HG03521 (cell line): ENCODE results near the gene C8G.

Source experiments
- ATAC-seq: cut with Tn5 transposase; IDR thresholded peaks from one replicate; pipeline ENCODE4 v1.9.1; 2021; ENCODE audit warnings: mild to moderate bottlenecking, moderate library complexity; ENCODE audit not compliant: unreplicated experiment

Gene C8G

DNA sequence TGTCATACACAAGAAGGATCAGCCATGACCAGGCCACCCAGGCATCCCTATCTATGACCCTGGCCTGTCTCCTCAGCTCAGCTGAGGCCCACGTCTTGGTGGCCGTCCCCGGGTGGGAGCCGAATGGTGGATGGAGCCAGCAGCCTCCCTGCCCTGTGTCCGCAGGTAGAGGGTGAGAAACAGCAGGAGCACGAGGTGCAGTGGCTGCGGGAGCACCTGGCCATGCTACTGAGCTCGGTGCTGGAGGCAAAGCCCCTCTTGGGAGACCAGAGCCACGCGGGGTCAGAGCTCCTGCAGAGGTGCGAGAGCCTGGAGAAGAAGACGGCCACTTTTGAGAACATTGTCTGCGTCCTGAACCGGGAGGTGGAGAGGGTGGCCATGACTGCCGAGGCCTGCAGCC, 25.0 kb upstream of the C8G start:
- no peak for ATAC-seq

DNA sequence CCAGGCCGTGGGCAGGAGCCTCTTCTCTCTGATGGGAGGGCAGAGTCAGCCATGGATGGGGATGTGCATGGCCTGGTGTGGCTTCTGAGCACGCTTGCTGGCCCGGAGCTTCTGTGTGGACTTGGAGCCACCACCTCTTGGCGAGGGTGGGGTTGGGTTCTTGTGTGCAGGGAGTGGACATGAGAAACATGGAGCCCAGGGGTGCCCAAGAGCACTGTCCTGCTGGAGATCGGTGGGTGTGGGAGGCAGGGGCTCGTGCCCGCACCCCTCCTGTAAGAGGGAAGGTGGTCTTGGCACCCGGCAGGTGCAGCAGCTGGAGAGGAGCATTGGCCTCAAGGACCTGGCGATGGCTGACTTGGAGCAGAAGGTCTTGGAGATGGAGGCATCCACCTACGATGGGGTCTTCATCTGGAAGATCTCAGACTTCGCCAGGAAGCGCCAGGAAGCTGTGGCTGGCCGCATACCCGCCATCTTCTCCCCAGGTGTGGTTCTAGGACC, 24.3 kb upstream of the C8G start:
- no peak for ATAC-seq

DNA sequence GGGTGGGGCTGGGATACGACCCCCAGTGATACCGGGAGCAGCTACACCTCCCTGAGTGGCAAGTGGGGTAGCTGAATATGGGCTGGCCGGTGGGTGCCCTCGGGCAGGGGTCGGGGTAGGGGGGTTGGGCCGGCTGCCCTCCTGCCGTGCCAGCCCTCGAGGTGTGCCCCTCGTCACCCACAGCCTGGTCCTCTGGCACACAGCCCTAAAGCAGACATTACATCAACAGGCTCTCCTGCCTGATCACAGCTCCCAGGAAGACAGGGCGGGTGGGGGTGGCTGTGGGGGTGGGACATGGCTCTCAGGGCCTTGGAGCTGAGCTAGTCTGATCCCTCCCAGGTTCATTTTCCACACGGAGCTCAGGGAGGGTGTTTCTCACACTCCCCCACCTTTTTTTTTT, 23.7 kb upstream of the C8G start:
- no peak for ATAC-seq

DNA sequence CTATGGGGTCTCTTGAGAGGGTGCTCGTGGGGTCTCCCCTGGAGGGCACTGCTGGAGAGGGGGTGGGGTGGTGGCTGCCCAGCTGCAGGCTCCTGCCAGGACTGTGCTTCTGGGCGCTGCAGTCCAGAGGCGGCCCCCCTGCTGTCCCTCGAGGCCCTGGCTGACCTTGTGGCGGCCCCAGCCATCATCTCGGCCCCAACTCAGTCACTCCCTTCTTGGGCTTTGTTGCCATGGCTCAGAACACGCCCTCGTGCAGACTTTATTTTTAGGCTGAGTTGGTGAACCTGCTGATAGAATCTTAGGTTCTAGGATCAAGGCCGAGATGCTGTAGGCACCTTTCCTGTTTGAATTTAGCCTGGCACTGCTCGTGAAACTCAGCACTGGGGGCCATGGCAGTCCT, 23.3 kb upstream of the C8G start:
- no peak for ATAC-seq

DNA sequence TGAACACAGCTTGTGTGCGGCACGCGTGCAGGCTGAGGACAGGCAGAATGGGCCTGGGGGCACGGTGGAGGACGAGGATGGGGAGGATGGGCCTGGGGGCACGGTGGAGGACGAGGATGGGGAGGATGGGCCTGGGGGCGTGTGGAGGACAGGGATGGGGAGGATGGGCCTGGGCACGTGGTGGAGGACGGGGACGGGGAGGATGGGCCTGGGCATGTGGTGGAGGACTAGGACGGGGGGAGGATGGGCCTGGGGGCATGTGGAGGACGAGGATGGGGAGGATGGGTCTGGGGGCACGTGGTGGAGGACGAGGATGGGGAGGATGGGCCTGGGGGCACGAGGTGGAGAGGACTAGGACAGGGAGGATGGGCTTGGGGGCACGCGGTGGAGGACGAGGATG, 22.5 kb upstream of the C8G start:
- ATAC-seq, result no peak

DNA sequence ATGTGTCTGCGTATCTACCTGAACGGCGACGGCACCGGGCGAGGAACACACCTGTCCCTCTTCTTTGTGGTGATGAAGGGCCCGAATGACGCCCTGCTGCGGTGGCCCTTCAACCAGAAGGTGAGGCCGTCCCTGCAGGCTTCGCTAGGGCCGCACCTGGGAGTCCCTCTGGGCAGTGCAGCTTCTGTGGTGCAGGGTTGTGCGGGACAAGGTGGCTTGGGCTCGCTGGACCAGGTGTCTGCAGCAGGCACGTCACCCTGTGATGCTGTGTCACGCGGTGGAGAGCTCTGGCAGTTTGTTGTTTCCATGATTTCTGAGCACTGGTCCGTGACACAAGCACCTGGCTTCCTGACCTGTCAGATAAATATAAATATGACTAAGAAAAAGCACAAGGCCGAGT, 21.2 kb upstream of the C8G start:
- no peak for ATAC-seq

DNA sequence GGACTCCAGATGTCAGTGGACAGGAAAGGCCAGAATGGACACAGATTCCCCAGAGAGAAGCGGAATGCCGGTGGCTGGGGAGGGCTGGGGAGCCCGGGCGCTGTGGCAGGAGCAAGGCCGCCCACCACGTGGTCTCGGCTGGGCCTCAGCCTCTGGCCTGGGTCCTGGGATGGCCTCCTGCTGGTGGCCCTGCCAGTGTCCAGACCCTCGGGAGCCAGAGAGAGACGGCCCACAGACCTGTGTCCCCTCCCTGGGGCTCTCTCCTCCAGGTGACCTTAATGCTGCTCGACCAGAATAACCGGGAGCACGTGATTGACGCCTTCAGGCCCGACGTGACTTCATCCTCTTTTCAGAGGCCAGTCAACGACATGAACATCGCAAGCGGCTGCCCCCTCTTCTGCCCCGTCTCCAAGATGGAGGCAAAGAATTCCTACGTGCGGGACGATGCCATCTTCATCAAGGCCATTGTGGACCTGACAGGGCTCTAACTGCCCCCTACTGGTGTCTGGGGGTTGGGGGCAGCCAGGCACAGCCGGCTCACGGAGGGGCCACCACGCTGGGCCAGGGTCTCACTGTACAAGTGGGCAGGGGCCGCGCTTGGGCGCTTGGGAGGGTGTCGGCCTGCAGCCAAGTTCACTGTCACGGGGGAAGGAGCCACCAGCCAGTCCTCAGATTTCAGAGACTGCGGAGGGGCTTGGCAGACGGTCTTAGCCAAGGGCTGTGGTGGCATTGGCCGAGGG, 19.5 kb upstream of the C8G start:
- no peak for ATAC-seq

DNA sequence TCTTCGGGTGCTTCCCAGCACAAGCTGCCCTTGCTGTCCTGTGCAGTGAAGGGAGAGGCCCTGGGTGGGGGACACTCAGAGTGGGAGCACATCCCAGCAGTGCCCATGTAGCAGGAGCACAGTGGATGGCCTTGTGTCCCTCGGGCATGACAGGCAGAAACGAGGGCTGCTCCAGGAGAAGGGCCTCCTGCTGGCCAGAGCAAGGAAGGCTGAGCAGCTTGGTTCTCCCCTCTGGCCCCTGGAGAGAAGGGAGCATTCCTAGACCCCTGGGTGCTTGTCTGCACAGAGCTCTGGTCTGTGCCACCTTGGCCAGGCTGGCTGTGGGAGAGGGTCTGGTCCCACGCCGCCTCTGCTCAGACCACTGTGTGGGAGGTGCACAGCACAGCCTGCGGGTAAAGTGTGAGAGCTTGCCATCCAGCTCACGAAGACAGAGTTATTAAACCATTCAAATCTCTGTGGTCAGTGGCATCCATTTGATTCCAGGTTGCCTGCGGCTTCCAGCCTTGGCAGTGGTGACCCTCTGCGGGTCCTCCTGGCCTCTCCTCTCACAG, 18.8 kb upstream of the C8G start:
- ATAC-seq, result no peak

DNA sequence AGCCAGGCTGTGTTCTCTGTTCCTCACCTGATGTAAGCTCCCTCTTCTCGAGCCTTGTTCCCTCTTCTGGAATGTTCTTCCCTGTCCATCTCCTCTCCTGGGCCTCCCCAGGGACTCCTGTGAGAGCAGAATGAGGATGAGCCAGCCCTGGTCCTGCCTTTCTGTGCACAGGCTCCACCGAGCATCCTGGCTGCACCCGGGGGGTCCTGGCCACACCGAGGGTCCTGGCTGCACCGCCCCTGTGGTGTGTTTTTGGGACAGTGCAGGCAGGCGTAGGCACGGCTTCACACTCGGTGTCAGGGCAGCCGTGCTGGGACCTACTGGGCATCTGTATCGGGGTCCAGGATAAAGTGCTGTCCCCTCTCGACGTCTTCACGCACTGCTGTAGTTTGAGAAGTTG, 18.3 kb upstream of the C8G start:
- no peak for ATAC-seq

DNA sequence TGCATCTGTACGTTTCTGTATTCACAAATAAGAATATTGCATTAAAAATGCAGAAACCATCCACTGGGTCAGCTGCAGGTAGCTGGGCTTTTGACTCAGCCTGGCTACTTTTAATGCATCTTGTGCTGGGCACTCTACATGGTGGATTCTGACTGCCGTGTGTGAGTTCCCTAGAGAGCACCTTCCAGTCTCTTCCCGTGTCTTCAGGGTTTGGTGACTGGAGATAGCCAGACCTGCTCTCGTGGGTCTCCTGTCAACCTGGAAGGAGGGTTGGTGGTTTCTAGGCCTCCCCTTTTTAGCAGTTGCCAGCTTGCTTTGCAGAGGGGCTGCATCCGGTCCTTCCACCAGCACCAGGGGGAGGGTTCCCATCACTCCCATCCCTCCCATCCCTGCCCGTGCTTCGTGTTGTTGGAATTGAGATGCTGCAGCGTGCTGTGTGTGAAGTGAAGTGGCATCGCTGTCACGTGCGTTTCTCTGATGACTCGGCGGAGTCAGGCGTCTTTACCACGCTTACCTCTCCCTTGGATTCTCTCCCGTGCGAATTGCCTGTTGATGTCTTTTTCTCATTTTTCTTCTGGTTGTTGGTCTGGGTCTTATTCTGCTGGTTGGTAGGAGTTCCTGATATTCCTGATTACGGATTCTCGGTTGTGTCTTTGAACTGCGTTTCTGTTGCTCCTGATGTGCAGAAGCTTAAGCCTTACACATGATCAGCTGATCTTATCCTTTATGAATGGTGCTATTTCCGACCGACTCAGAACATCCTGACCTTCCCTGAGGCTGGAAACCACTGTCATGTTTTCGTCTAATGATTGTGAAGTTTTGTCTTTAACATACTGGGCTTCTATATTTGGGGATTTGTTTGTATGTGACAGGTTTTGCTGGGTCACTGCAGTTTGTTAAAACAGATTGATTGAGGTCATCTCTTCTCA, 17.4 kb upstream of the C8G start:
- no peak for ATAC-seq

DNA sequence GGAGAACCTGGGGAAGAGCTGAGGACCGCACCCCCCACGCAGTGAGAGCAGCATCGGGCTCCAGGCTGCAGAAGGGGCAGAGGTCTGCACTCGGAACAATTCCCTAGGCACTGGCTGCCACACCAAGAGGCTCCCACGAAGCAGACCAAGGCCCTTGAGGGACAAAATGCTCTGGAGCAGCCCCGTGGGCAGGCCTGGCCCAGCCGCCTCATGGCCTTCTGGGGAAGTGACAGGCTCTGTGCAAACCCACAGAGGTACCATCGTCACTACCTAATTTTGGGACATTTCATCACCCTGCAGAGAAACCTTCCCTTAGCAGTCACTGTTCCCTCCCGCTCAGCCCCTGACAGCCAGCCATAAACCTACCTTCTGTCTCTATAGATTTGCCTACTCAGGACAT, 16.5 kb upstream of the C8G start:
- no peak for ATAC-seq

DNA sequence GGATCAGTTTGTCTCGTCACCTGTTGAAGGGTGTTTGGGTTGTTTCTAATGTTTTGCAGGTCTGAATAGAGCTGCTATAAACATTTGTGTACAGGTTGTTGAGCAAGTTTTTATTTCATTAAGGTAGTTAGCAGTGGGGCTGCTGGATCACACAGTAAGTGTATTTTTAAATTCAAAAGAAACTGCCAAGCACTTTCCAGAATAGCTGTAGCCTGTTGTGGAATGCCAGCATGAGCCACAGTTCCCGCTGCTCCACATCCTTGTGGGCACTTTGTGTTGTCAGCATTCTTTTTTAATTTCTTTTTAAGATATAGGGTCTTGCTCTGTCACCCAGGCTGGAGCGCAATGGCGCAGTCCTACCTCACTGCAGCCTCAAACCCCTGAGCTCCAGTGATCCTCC, 15.0 kb upstream of the C8G start:
- no peak for ATAC-seq

DNA sequence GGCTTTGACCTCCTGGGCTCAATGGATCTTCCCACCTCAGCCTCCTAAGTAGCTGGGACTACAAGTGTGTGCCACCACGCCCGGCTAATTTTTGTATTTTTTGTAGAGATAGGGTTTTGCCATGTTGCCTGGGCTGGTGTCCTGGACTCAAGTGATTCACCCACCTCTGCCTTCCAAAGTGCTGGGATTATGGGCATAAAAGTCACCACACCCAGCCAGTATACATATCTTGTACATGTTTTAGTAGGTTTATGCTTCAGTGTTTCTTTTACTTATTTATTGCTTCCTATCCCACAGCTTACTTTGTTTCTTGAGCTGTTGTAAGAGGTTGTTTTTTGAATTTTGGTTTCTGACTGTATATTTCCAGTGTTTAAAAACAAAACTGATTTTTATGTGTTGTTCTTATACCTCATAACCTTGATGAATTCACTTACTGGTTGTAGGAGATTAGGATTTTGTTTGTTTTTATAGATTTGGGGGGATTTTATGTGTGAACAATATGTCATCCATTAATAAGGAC, 13.4 kb upstream of the C8G start:
- ATAC-seq, result no peak

DNA sequence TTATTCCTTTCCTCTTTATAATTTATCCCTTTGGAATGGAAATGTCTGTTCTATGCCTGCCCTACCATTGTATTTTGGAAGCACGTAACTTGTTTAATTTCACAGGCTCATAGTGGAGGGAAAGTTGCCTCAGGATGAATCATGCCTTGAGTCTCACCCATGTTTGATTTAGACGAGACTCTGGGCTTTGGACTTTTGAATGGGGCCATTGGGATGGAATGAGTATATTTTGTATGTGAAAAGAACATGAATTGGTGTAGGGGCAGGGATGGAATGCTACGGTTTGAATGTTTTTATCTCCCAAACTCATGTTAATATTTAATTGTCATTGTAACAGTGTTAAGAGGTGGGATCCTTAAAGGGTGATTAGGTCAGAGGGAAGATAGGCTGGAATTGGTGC, 10.8 kb upstream of the C8G start:
- ATAC-seq, result no peak

DNA sequence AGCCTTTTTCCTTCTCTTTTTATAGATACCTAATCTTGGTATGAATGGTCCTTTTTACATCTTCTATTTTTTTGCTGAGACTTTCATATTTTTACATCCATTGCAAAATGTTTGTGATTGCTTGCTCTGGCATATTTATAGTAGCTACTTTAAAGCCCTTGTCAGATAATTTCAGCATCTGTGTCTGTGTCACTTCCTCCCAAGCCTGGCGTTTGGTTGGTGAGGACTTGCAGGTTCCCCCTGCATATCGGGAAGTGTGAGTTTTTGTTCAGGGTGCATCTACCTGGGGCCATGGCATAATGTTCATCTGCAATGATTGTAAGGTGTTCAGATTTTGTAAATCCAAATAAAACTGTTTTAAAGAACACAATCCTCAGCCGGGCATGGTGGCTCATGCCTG, 9.4 kb upstream of the C8G start:
- no peak for ATAC-seq

DNA sequence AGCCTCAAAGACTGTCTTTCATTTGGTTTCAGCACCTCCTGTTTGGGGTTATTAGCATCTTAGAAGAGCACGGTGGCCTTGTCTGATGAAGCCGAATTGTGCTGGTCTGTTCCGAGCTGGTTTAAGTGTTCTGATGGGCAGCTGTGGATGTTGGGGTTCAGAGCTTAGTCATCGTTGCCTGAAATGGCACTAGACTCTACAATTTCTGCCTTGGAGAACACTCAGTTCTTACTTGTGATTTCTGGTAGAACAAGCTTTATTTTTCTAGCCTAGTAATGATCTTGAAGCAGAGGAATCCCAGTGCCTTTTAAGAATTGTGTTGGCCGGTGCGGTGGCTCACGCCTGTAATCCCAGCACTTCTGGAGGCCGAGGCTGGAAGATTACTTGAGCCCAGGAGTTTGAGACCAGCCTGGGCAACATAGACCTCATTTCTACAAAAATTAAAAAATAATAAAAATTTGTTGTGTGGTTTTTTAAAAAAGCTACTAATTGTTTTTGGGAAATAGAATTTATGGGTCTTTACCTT, 8.3 kb upstream of the C8G start:
- ATAC-seq, result no peak

DNA sequence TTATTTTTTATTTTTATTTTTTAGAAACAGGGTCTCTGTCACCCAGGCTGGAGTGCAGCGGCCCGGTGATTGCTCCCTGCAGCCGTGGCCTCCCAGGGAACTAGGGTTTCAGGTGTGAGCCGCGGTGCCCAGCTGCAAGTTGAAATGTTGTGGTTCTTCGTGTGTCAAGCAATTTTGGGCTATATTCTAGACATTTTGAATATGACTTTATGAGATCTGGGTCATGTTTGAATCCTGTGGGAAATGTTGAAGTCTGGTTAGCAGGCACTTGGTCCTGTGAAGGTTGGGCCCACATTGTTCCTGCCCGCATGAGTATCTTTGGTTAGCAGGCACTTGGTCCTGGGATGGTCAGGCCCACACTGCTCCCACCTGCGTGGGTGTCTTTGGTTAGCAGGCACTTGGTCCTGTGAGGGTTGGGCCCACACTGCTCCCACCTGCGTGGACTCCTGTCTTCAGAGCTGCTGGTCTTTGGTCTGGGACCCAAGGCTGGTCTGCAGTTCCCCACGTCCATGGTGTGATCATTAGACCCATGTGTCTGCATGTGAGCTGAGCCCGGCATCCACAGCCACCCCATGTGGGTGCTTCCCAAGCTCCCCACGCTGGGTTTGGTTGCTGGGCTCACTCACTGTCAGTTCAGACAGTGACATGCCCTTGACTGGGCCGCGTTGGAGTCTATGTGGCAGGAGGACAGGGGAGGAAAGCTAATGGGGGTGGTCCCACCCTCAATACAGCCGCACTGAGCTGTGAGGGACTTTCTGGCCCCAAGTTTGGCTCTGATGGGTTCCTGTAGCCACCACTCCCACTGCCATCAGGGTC, 7.6 kb upstream of the C8G start:
- ATAC-seq, result no peak

DNA sequence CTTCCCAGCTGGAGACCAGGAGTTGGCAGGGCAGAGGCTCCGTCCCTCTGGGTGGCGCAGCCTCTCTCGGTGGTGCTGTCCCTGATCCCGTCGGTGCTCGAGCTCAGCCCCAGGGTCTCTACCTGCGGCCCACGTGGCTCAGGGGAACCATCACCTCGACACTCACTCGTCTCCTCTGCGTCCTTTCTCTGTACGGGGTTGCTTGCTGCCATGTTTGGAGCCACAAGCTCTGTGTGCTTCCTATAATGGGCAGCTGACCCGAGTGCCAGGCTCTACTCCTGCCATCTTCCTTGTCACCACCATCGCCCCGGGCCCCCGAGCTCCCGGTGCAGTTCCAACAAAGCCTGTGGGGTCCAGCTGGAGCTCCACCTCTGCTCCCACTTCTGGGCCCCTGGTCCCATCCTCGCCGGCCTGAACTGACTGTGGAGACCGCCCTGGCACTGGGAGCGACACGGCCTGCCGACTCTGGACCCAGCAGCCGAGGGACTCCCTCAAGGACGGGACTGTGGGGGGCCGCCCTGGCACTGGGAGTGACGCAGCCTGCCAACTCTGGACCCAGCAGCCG, 5.5 kb upstream of the C8G start:
- ATAC-seq, result no peak

DNA sequence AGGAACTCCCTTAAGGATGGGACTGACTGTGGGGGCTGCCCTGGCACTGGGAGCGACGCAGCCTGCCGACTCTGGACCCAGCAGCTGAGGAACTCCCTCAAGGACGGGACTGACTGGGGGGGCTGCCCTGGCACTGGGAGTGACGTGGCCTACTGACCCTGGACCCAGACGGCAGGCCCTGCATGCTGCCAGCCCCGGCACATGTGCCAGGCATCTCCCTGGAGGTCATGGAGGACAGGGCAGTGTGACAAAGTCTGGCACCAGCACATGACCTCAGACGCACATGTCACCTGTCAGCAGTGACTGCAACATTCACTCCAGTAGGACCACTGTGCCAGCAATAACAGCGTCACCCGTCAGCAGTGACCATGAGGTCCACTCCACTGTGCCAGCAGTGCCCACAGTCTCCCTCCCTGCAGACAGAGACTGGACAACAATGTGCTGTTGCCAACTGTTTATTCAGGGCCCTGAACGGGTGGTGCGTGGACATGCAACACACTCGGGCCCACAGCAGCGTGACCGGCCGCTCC, 5.0 kb upstream of the C8G start:
- no peak for ATAC-seq
